Upper lobe of left lung (tissue), 6 donors: ENCODE data around the gene STARD4. TPM values are rescaled to one million over a fixed set of nuclear protein-coding genes. Genes with fewer than 3 reads are reported as not detected.
A peak's percentile ranks its signal among the peaks of the same experiment; 100 is the strongest.

Experiments
- ATAC-seq, 2 donors: fragments of 200-7000 bp; cut with Tn5 transposase; one replicate each; pipeline ENCODE4 v1.9.1; 2022; ENCODE audit warnings: mild to moderate bottlenecking in 2 of 2, moderate library complexity in 2 of 2; ENCODE audit not compliant: low FRiP score in 2 of 2
- DNase-seq, 2 donors: peaks; one replicate each; pipeline ENCODE4 v3.0.0-alpha.2; 2019 to 2020
- H3K27ac ChIP-seq, 4 donors: fragments of 200-600 bp; sonication (generic); one replicate each; pipeline ENCODE4 v1.5.1; 2016 to 2019
- H3K27me3 ChIP-seq, 4 donors: fragments of 200-600 bp; sonication (generic); one replicate each; pipeline ENCODE4 v1.5.1; 2017 to 2019
- H3K36me3 ChIP-seq, 4 donors: fragments of 200-600 bp; sonication (generic); one replicate each; pipeline ENCODE4 v1.5.1; 2016 to 2019
- H3K4me1 ChIP-seq, 4 donors: fragments of 200-600 bp; sonication (generic); one replicate each; pipeline ENCODE4 v1.5.1; 2018 to 2019
- H3K4me3 ChIP-seq, 4 donors: fragments of 200-600 bp; sonication (generic); one replicate each; pipeline ENCODE4 v1.5.1; 2017 to 2019; ENCODE audit warnings: mild to moderate bottlenecking in 2 of 4, moderate library complexity in 1 of 4
- H3K9me3 ChIP-seq, 4 donors: fragments of 200-600 bp; sonication (generic); one replicate each; pipeline ENCODE4 v1.5.1; 2018 to 2019
- EP300 ChIP-seq, 4 donors: sonication (generic); formaldehyde crosslinking; IDR thresholded peaks; one replicate each; pipeline ENCODE4 v1.5.1; 2017; ENCODE audit warnings: antibody characterized with exemption in 4 of 4, control low read depth in 2 of 4
- POLR2A ChIP-seq, 4 donors: fragments of 450-650 bp; IDR thresholded peaks; one replicate each; pipeline ENCODE4 v1.5.1; 2016 to 2017; ENCODE audit warnings: antibody characterized with exemption in 4 of 4, mild to moderate bottlenecking in 2 of 4
- POLR2AphosphoS5 ChIP-seq, 2 donors: sonication (generic); formaldehyde crosslinking; IDR thresholded peaks; one replicate each; pipeline ENCODE4 v1.5.1; 2017; ENCODE audit warnings: antibody characterized with exemption in 2 of 2
- WGBS, 2 donors: methylation state at CpG; one replicate each; pipeline ENCODE4 v1.1.5; 2017 to 2018; 5-methylcytosine and 5-hydroxymethylcytosine counted together
- total RNA-seq, 6 donors: library from RNA; depleted of rRNA in 4 of 6; stranded (reverse); fragments of >200 nt in 4 of 6; gene quantifications; one replicate each; pipeline versions ENCODE4 v1.1.0 to v1.2.1, GENCODE V29; 2016 to 2021
- TF ChIP-seq, protein P1 (sequence below), 6 experiments: fragments of 450-650 bp in 4 of 6; fragments of 200-600 bp in 2 of 6; sonication (generic) in 2 of 6; IDR thresholded peaks; one replicate each; pipeline ENCODE4 v1.5.1; 2016 to 2019; ENCODE audit warnings: antibody characterized with exemption in 6 of 6
- donor health status: DM: no; HTN: no; CAD: no; lungs with moderate emphysema.
- donor health status: DM: no; HTN: yes; CAD: no; lungs with severe emphysema.

The STARD4 gene
- total RNA-seq, 6 donors from 2014 or later, result 23.0 to 71.5 (median 41.8) TPM

- no peaks in the 10 kb centered on the region for H3K9me3 ChIP-seq
- no peaks in the 10 kb centered on the region for H3K27me3 ChIP-seq
- no peak overlapping the region for H3K4me3 ChIP-seq
- no peaks in the 10 kb centered on the region for H3K36me3 ChIP-seq
- no peak overlapping the region for H3K27ac ChIP-seq
- no peaks in the 10 kb centered on the region for H3K4me1 ChIP-seq
- 95 to 100% methylated on average over 2 to 3 of the region's 3 CpGs for WGBS, 2 donors
- DNase-seq, result no peak
- no peak for TF ChIP-seq POLR2AphosphoS5 (IDR thresholded peaks at IDR 0.05)
- TF ChIP-seq, protein P1, sequence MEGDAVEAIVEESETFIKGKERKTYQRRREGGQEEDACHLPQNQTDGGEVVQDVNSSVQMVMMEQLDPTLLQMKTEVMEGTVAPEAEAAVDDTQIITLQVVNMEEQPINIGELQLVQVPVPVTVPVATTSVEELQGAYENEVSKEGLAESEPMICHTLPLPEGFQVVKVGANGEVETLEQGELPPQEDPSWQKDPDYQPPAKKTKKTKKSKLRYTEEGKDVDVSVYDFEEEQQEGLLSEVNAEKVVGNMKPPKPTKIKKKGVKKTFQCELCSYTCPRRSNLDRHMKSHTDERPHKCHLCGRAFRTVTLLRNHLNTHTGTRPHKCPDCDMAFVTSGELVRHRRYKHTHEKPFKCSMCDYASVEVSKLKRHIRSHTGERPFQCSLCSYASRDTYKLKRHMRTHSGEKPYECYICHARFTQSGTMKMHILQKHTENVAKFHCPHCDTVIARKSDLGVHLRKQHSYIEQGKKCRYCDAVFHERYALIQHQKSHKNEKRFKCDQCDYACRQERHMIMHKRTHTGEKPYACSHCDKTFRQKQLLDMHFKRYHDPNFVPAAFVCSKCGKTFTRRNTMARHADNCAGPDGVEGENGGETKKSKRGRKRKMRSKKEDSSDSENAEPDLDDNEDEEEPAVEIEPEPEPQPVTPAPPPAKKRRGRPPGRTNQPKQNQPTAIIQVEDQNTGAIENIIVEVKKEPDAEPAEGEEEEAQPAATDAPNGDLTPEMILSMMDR (IDR thresholded peaks at IDR 0.05), result no peak
- TF ChIP-seq EP300 (IDR thresholded peaks at IDR 0.05), result no peak
- TF ChIP-seq POLR2A (IDR thresholded peaks at IDR 0.05), result no peak
- peak in 1 of 2 donors; percentile 8 for ATAC-seq
Observed at GRCh38 chr5:111472096-111472495, 40.2 kb downstream of the STARD4 start.

GRCh38 chr5:111469903-111470302 lies 42.4 kb downstream of the STARD4 start:
- no peak overlapping the region for H3K4me3 ChIP-seq
- no peaks in the 10 kb centered on the region for H3K36me3 ChIP-seq
- ATAC-seq, result no peak
- WGBS, 2 donors, result 47 to 63% methylated on average over 2 of the region's 2 CpGs
- no peak for TF ChIP-seq POLR2A (IDR thresholded peaks at IDR 0.05)
- no peak for TF ChIP-seq POLR2AphosphoS5 (IDR thresholded peaks at IDR 0.05)
- TF ChIP-seq, protein P1 (IDR thresholded peaks at IDR 0.05), result no peak
- TF ChIP-seq EP300 (IDR thresholded peaks at IDR 0.05), result no peak
- H3K27ac ChIP-seq, result no peak overlapping the region
- no peaks in the 10 kb centered on the region for H3K27me3 ChIP-seq
- H3K4me1 ChIP-seq, result no peaks in the 10 kb centered on the region
- DNase-seq, result no peak
- H3K9me3 ChIP-seq, result no peaks in the 10 kb centered on the region

DNA sequence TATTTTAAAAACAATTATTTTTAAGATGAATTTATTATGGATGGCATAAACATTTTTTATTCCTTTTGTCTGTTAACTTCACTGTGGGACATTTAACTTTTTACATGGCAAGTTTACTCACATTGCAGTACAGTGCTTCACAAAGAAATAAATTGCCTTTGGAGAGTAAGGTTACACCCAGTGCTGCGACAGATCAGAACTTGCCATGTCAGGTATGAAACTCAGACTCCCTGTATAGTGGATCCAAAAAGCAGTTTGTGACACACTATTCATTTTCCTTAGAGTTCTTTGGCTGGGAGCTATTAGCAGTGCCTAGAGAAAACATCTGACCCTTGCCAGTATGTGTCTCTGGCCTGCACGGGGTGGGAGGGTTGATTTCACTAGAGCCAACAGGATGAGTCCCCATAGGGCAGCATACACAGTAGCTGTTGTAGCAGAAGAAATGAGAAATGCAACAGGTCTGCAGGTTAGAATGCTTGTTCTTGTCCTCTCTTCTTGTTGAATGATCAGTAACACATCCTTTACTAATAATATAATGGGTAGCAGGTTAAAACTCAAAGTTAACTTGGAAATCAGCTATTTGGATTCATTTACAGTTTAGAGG lies 42.9 kb downstream of the STARD4 start:
- ATAC-seq (no peak), DNase-seq (no peak)
- H3K27ac ChIP-seq, result no peak overlapping the region
- H3K27me3 ChIP-seq, result no peaks in the 10 kb centered on the region
- no peak overlapping the region for H3K4me3 ChIP-seq
- 69 to 93% methylated on average over 2 of the region's 2 CpGs for WGBS, 2 donors
- no peaks in the 10 kb centered on the region for H3K4me1 ChIP-seq
- H3K9me3 ChIP-seq, result no peaks in the 10 kb centered on the region
- H3K36me3 ChIP-seq, result no peaks in the 10 kb centered on the region
- TF ChIP-seq POLR2AphosphoS5 (IDR thresholded peaks at IDR 0.05) (no peak), POLR2A (IDR thresholded peaks at IDR 0.05) (no peak), EP300 (IDR thresholded peaks at IDR 0.05) (no peak)
- TF ChIP-seq, protein P1 (IDR thresholded peaks at IDR 0.05), result no peak

GRCh38 chr5:111463311-111463710 lies 49.0 kb downstream of the STARD4 start:
- no peak for DNase-seq
- no peaks in the 10 kb centered on the region for H3K36me3 ChIP-seq
- no peak overlapping the region for H3K4me3 ChIP-seq
- ATAC-seq, result no peak
- no peaks in the 10 kb centered on the region for H3K9me3 ChIP-seq
- H3K27ac ChIP-seq, result no peak overlapping the region
- H3K4me1 ChIP-seq, result no peaks in the 10 kb centered on the region
- H3K27me3 ChIP-seq, result no peaks in the 10 kb centered on the region
- no peak for TF ChIP-seq POLR2AphosphoS5 (IDR thresholded peaks at IDR 0.05)
- TF ChIP-seq POLR2A (IDR thresholded peaks at IDR 0.05), result no peak
- no peak for TF ChIP-seq EP300 (IDR thresholded peaks at IDR 0.05)

DNA sequence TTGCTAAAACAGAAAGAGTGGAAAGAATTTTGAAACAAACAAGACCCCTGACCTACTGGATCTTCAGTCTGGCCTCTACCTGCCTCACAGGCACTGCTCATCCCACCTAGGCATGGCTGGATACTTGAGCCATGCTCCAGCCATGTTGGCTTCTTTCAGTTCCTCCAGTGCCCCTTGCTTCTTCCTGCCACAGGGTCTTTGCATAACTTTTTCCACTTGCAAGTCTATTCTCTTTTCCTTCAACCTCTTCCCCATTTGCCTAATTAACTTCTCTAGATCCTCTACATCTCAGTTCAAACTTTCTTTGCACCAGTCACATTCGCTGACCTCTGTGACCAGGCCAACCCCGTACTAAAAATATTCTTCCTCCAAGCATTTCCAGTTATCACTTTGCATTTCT lies 50.4 kb downstream of the STARD4 start:
- no peaks in the 10 kb centered on the region for H3K27me3 ChIP-seq
- no peaks in the 10 kb centered on the region for H3K36me3 ChIP-seq
- no peaks in the 10 kb centered on the region for H3K9me3 ChIP-seq
- H3K27ac ChIP-seq, result no peak overlapping the region
- TF ChIP-seq POLR2AphosphoS5 (IDR thresholded peaks at IDR 0.05), result no peak
- no peak for TF ChIP-seq POLR2A (IDR thresholded peaks at IDR 0.05)
- TF ChIP-seq, protein P1 (IDR thresholded peaks at IDR 0.05), result no peak
- TF ChIP-seq EP300 (IDR thresholded peaks at IDR 0.05), result no peak
- DNase-seq, result no peak
- no peaks in the 10 kb centered on the region for H3K4me1 ChIP-seq
- no peak for ATAC-seq
- WGBS, 2 donors, result 67% methylated on average over 2 of the region's 2 CpGs
- no peak overlapping the region for H3K4me3 ChIP-seq
